Keratinocyte (primary cell): Measurements from ENCODE around the gene DSCAM. TPM values are rescaled to one million over a fixed set of nuclear protein-coding genes. Genes with fewer than 3 reads are reported as not detected.

Experiments used
- DNase-seq: peaks from one replicate; pipeline ENCODE4 v3.0.0-alpha.2; 2011; ENCODE audit warnings: low read depth, missing footprints, low spot score
- FAIRE-seq: peaks from 2 replicates; lab custom pipeline; 2011; peaks lifted over from hg19 to GRCh38; lab: Jason Lieb, UNC
- H2AFZ ChIP-seq: 2 replicates; pipeline ENCODE4 v1.6.0; 2012; ENCODE audit warnings: low read length, control low read depth, inconsistent platforms; ENCODE audit not compliant: control insufficient read depth
- H3K27ac ChIP-seq: 2 replicates; pipeline ENCODE4 v1.5.1; 2011; ENCODE audit warnings: low read length; ENCODE audit not compliant: control insufficient read depth, insufficient read depth
- H3K27me3 ChIP-seq: 3 replicates; pipeline ENCODE4 v1.6.0; 2011; ENCODE audit warnings: low read length; ENCODE audit not compliant: control insufficient read depth, insufficient read depth; ENCODE audit errors: extremely low read depth
- H3K36me3 ChIP-seq, 2 experiments: 2 replicates in 1 of 2; 3 replicates in 1 of 2; pipeline ENCODE4 v1.5.1; 2011; ENCODE audit warnings: low read length in 2 of 2, mild to moderate bottlenecking in 1 of 2; ENCODE audit not compliant: control insufficient read depth in 2 of 2, insufficient read depth in 2 of 2; ENCODE audit errors: extremely low read depth in 1 of 2
- H3K4me1 ChIP-seq: 3 replicates; pipeline ENCODE4 v1.5.1; 2011; ENCODE audit warnings: low read length; ENCODE audit not compliant: control insufficient read depth, insufficient read depth; ENCODE audit errors: extremely low read depth
- H3K4me2 ChIP-seq: 3 replicates; pipeline ENCODE4 v1.6.0; 2011; ENCODE audit warnings: low read depth, low read length; ENCODE audit not compliant: control insufficient read depth, insufficient read depth; ENCODE audit errors: extremely low read depth
- H3K4me3 ChIP-seq, 3 experiments: fragments of 200-600 bp in 1 of 3; sonication (generic) in 1 of 3; 2 replicates in 2 of 3; 3 replicates in 1 of 3; pipeline ENCODE4 v1.5.1; 2011 to 2016; ENCODE audit warnings: low read length in 3 of 3, mild to moderate bottlenecking in 3 of 3, control low read depth in 2 of 3, inconsistent platforms in 1 of 3, low read depth in 1 of 3, mixed read lengths in 1 of 3, mixed run types in 1 of 3, moderate library complexity in 1 of 3; ENCODE audit not compliant: control insufficient read depth in 2 of 3, insufficient read depth in 2 of 3; ENCODE audit errors: extremely low read depth in 1 of 3
- H3K79me2 ChIP-seq: 2 replicates; pipeline ENCODE4 v1.6.0; 2012; ENCODE audit warnings: low read length; ENCODE audit not compliant: control insufficient read depth, insufficient read depth
- H3K9ac ChIP-seq: 3 replicates; pipeline ENCODE4 v1.6.0; 2011; ENCODE audit warnings: low read length; ENCODE audit not compliant: control insufficient read depth, insufficient read depth; ENCODE audit errors: extremely low read depth
- H3K9me1 ChIP-seq: 3 replicates; pipeline ENCODE4 v1.6.0; 2011; ENCODE audit warnings: low read length; ENCODE audit not compliant: control insufficient read depth, insufficient read depth; ENCODE audit errors: extremely low read depth
- H3K9me3 ChIP-seq: 2 replicates; pipeline ENCODE4 v1.5.1; 2012; ENCODE audit warnings: low read depth, low read length; ENCODE audit not compliant: control insufficient read depth
- H4K20me1 ChIP-seq: 3 replicates; pipeline ENCODE4 v1.6.0; 2011; ENCODE audit warnings: low read length; ENCODE audit not compliant: control insufficient read depth, insufficient read depth; ENCODE audit errors: extremely low read depth
- EZH2 ChIP-seq: IDR thresholded peaks from one replicate; pipeline ENCODE4 v1.6.1; 2012; ENCODE audit warnings: inconsistent platforms, mild to moderate bottlenecking, low read length, moderate library complexity
- dilution Hi-C: fragments of 300-500 bp; cut with MboI; formaldehyde crosslinking; loops from one replicate; pipeline ENCODE4 v1.7.0; 2020; ENCODE audit warnings: low sequenced_read_pairs; ENCODE audit not compliant: extremely low pct_ligation_motif_present
- polyA plus RNA-seq, 5 experiments: library from polyadenylated mRNA; depleted of rRNA in 3 of 5; stranded (reverse) in 3 of 5; stranded (forward) in 1 of 5; unstranded in 1 of 5; fragments of >200 nt; gene quantifications; 1 replicate in 1 of 5; 2 replicates in 3 of 5; 3 replicates in 1 of 5; pipeline versions ENCODE4 v1.2.1 to v1.2.3, GENCODE V29; 2011 to 2012; ENCODE audit warnings: missing spikeins in 2 of 5, low read depth in 1 of 5, low replicate concordance in 1 of 5
- TF ChIP-seq, protein P1 (sequence below), 3 experiments: IDR thresholded peaks in 1 of 3; conservative IDR thresholded peaks in 1 of 3; optimal IDR thresholded peaks in 1 of 3; 2 replicates in 2 of 3; 3 replicates in 1 of 3; pipeline versions ENCODE3 to v1.5.1; 2011; ENCODE audit warnings: low read length in 3 of 3, mild to moderate bottlenecking in 3 of 3, moderate library complexity in 2 of 3, control low read depth in 1 of 3, inconsistent platforms in 1 of 3; ENCODE audit not compliant: insufficient read depth in 2 of 3; ENCODE audit errors: extremely low read depth in 1 of 3

The DSCAM gene
- polyA plus RNA-seq, 1 donor (not counting 4 experiments of a cell fraction or from before 2014, with no cell fraction given), result 2.1 TPM

DNA sequence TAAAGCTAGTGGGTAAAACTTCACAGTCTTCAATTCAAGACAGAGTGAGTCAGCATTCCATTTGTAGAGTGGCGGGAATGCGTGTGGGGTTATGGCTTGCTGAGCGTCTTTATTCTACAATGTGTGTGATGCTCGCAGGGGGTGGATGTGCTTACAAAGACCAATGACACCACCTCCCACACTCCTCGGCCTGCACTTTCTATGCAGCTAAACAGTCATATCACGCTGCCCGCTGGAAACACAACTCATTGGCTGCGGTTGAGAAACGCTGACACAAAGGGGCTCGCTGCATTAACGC lies 681.2 kb downstream of the DSCAM start:
- H3K9ac ChIP-seq, result no peak overlapping the region
- TF ChIP-seq EZH2, result no peak
- TF ChIP-seq, protein P1, sequence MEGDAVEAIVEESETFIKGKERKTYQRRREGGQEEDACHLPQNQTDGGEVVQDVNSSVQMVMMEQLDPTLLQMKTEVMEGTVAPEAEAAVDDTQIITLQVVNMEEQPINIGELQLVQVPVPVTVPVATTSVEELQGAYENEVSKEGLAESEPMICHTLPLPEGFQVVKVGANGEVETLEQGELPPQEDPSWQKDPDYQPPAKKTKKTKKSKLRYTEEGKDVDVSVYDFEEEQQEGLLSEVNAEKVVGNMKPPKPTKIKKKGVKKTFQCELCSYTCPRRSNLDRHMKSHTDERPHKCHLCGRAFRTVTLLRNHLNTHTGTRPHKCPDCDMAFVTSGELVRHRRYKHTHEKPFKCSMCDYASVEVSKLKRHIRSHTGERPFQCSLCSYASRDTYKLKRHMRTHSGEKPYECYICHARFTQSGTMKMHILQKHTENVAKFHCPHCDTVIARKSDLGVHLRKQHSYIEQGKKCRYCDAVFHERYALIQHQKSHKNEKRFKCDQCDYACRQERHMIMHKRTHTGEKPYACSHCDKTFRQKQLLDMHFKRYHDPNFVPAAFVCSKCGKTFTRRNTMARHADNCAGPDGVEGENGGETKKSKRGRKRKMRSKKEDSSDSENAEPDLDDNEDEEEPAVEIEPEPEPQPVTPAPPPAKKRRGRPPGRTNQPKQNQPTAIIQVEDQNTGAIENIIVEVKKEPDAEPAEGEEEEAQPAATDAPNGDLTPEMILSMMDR (optimal IDR thresholded peaks at IDR 0.05 in 1 of 3, IDR thresholded peaks at IDR 0.05 in 1 of 3, conservative IDR thresholded peaks at IDR 0.05 in 1 of 3; ENCODE audit: extremely low read depth in 1 of 3, insufficient read depth in 2 of 3, low read length in 3 of 3), result no peak
- DNase-seq (no peak), FAIRE-seq (no peak)
- H3K9me3 ChIP-seq, result no peaks in the 10 kb centered on the region
- H3K9me1 ChIP-seq, result no peaks in the 10 kb centered on the region
- dilution Hi-C loops, result no loop called here
- no peaks in the 10 kb centered on the region for H4K20me1 ChIP-seq
- no peaks in the 10 kb centered on the region for H3K79me2 ChIP-seq
- no peak overlapping the region for H3K27ac ChIP-seq
- H3K4me3 ChIP-seq, result no peak overlapping the region
- H3K4me1 ChIP-seq, result no peaks in the 10 kb centered on the region
- H3K36me3 ChIP-seq, result peaks cover 0 to 3% of the 10 kb centered on the region in 2 experiments
- no peaks in the 10 kb centered on the region for H3K27me3 ChIP-seq
- no peak overlapping the region for H3K4me2 ChIP-seq
- H2AFZ ChIP-seq, result no peak overlapping the region

GRCh38 chr21:40164905-40165772 lies 681.8 kb downstream of the DSCAM start:
- Histone ChIP-seq H3K79me2 (no peaks in the 10 kb centered on the region), H2AFZ (no peak overlapping the region), H3K9me3 (no peaks in the 10 kb centered on the region), H3K4me3 (no peak overlapping the region), H3K27ac (no peak overlapping the region), H3K4me2 (no peak overlapping the region), H3K36me3 (peaks cover 0 to 3% of the 10 kb centered on the region in 2 experiments), H3K4me1 (no peaks in the 10 kb centered on the region), H3K9ac (no peak overlapping the region), H3K9me1 (no peaks in the 10 kb centered on the region), H4K20me1 (no peaks in the 10 kb centered on the region), H3K27me3 (no peaks in the 10 kb centered on the region)
- FAIRE-seq (no peak), DNase-seq (no peak)
- dilution Hi-C loops, result no loop called here
- TF ChIP-seq, protein P1 (optimal IDR thresholded peaks at IDR 0.05 in 1 of 3, IDR thresholded peaks at IDR 0.05 in 1 of 3, conservative IDR thresholded peaks at IDR 0.05 in 1 of 3; ENCODE audit: extremely low read depth in 1 of 3, insufficient read depth in 2 of 3, low read length in 3 of 3), result no peak
- TF ChIP-seq EZH2, result no peak
